ENCODE results near the gene POU2F1. TPM values are rescaled to one million over a fixed set of nuclear protein-coding genes. Genes with fewer than 3 reads are reported as not detected.

POU2F1 gene
- total RNA-seq, 2 donors from 2014 or later: 6.2 to 13.5 TPM

DNA sequence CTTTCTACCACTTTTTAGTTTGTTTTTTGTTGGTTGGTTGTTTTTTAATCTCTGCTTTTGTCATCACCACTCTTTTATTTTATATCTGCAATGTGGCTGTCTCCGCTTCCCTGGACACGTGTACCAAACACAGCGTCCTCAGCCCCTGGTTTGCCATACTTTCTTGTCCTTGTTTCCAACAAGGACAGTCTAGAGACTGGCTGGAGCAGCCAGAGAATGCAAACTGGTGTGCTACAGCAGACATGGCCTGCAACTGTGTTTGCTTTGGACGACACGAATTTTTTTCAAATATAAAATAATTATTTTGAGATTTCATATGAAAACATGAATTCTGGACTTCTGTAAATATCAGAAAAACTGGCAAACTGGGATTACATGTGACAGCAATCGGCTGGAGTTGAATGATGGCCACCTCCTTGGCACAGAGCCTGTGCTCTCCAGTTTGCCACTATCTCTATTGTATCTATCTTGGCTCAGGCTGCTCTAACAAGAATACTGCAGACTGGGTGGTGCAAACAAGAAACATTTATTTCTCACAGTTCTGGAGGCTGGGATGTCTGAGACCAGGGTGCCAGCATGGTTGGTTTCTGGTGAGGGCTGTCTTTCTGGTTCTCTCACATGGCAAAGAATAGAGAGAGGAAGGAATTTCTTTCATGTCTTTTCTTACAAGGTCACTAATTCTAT is 34.6 kb upstream of the POU2F1 start:
- 47 to 54% methylated on average over 6 of the region's 6 CpGs for WGBS, 2 donors
- no peaks in the 10 kb centered on the region for H3K36me3 ChIP-seq (replicated peaks in 1 of 2; ENCODE audit: insufficient read depth in 1 of 2, low read depth in 2 of 2)
- no peaks in the 10 kb centered on the region for H3K4me1 ChIP-seq
- DNase-seq (no peak), ATAC-seq (no peak)
- TF ChIP-seq POLR2A (IDR thresholded peaks at IDR 0.05): no peak
- TF ChIP-seq, protein P1, sequence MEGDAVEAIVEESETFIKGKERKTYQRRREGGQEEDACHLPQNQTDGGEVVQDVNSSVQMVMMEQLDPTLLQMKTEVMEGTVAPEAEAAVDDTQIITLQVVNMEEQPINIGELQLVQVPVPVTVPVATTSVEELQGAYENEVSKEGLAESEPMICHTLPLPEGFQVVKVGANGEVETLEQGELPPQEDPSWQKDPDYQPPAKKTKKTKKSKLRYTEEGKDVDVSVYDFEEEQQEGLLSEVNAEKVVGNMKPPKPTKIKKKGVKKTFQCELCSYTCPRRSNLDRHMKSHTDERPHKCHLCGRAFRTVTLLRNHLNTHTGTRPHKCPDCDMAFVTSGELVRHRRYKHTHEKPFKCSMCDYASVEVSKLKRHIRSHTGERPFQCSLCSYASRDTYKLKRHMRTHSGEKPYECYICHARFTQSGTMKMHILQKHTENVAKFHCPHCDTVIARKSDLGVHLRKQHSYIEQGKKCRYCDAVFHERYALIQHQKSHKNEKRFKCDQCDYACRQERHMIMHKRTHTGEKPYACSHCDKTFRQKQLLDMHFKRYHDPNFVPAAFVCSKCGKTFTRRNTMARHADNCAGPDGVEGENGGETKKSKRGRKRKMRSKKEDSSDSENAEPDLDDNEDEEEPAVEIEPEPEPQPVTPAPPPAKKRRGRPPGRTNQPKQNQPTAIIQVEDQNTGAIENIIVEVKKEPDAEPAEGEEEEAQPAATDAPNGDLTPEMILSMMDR (IDR thresholded peaks at IDR 0.05): no peak
- H3K9me3 ChIP-seq: no peaks in the 10 kb centered on the region
- no peak overlapping the region for H3K27ac ChIP-seq
- intact Hi-C loops (cut with DNase I): no loop called here
- H3K4me3 ChIP-seq: no peak overlapping the region
- no peaks in the 10 kb centered on the region for H3K27me3 ChIP-seq

- no peak overlapping the region for H3K4me3 ChIP-seq
- H3K27me3 ChIP-seq: no peaks in the 10 kb centered on the region
- H3K27ac ChIP-seq: no peak overlapping the region
- ATAC-seq: no peak
- no peaks in the 10 kb centered on the region for H3K9me3 ChIP-seq
- no peaks in the 10 kb centered on the region for H3K36me3 ChIP-seq (replicated peaks in 1 of 2; ENCODE audit: insufficient read depth in 1 of 2, low read depth in 2 of 2)
- no peaks in the 10 kb centered on the region for H3K4me1 ChIP-seq
- TF ChIP-seq, protein P1 (IDR thresholded peaks at IDR 0.05): no peak
- no peak for TF ChIP-seq POLR2A (IDR thresholded peaks at IDR 0.05)
- no peak for DNase-seq
- WGBS, 2 donors: 75 to 79% methylated on average over 2 of the region's 2 CpGs
- intact Hi-C loops (cut with DNase I): no loop called here
These were observed 33.9 kb upstream of the POU2F1 start for GRCh38 chr1:167186771-167187170.

DNA sequence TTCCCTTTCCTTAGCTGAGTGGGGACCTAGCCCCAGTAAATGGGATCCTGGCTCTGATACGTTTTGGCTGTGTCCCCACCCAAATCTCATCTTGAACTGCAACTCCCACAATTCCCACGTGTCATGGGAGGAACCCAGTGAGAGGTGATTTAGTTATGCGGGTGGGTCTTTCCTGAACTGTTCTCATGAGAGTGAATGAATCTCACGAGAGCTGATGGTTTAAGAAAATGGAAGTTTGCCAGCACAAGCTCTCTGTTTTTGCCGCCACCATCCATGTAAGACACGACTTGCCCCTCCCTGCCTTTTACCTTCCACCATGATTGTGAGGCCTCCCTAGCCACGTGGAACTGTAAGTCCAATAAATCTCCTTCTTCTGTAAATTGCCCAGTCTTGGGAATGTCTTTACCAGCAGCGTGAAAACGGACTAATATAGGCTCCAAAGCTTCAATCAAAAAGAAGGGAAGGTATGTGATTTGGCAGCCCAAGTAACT is 29.9 kb upstream of the POU2F1 start:
- DNase-seq: no peak
- Histone ChIP-seq H3K9me3 (no peaks in the 10 kb centered on the region), H3K27me3 (no peaks in the 10 kb centered on the region), H3K27ac (no peak overlapping the region), H3K4me3 (no peak overlapping the region), H3K36me3 (replicated peaks in 1 of 2; ENCODE audit: insufficient read depth in 1 of 2, low read depth in 2 of 2) (no peaks in the 10 kb centered on the region), H3K4me1 (no peaks in the 10 kb centered on the region)
- TF ChIP-seq, protein P1 (IDR thresholded peaks at IDR 0.05): no peak
- TF ChIP-seq POLR2A (IDR thresholded peaks at IDR 0.05): no peak
- no peak for ATAC-seq
- 63 to 68% methylated on average over 9 of the region's 9 CpGs for WGBS, 2 donors
- intact Hi-C loops (cut with DNase I): no loop called here

- no peak overlapping the region for H3K4me3 ChIP-seq
- intact Hi-C loops (cut with DNase I): no loop called here
- no peak overlapping the region for H3K27ac ChIP-seq
- 65 to 80% methylated on average over 1 of the region's 1 CpG for whole genome bisulfite sequencing, 2 donors
- TF ChIP-seq, protein P1 (IDR thresholded peaks at IDR 0.05): no peak
- no peak for TF ChIP-seq POLR2A (IDR thresholded peaks at IDR 0.05)
- H3K36me3 ChIP-seq (replicated peaks in 1 of 2; ENCODE audit: insufficient read depth in 1 of 2, low read depth in 2 of 2): no peaks in the 10 kb centered on the region
- no peaks in the 10 kb centered on the region for H3K27me3 ChIP-seq
- no peaks in the 10 kb centered on the region for H3K9me3 ChIP-seq
- H3K4me1 ChIP-seq: no peaks in the 10 kb centered on the region
- ATAC-seq (no peak), DNase-seq (no peak)
These were observed 28.7 kb upstream of the POU2F1 start for GRCh38 chr1:167191958-167192357.

GRCh38 chr1:167194182-167194581 is 26.5 kb upstream of the POU2F1 start:
- 73 to 74% methylated on average over 3 of the region's 3 CpGs for WGBS, 2 donors
- TF ChIP-seq, protein P1 (IDR thresholded peaks at IDR 0.05): no peak
- TF ChIP-seq POLR2A (IDR thresholded peaks at IDR 0.05): no peak
- H3K4me1 ChIP-seq: no peaks in the 10 kb centered on the region
- intact Hi-C loops (cut with DNase I): no loop called here
- H3K36me3 ChIP-seq (replicated peaks in 1 of 2; ENCODE audit: insufficient read depth in 1 of 2, low read depth in 2 of 2): no peaks in the 10 kb centered on the region
- ATAC-seq (no peak), DNase-seq (no peak)
- H3K4me3 ChIP-seq: no peak overlapping the region
- no peaks in the 10 kb centered on the region for H3K27me3 ChIP-seq
- no peak overlapping the region for H3K27ac ChIP-seq
- H3K9me3 ChIP-seq: no peaks in the 10 kb centered on the region

All from body of pancreas (tissue), 4 donors.